HUDEP-2 (cell line): ENCODE data around the gene SAFB.
"Not testable (repeated sequence)": the region's sequence is repeated elsewhere in the genome, so short reads cannot be mapped to it uniquely, and the experiment has no call there.

Source experiments
- DNase-seq, 76 experiments: peaks; one replicate each; lab custom pipeline; 2025; ENCODE audit not compliant: unreplicated experiment in 76 of 76; lab: John Stamatoyannopoulos, UW

The SAFB gene

DNA sequence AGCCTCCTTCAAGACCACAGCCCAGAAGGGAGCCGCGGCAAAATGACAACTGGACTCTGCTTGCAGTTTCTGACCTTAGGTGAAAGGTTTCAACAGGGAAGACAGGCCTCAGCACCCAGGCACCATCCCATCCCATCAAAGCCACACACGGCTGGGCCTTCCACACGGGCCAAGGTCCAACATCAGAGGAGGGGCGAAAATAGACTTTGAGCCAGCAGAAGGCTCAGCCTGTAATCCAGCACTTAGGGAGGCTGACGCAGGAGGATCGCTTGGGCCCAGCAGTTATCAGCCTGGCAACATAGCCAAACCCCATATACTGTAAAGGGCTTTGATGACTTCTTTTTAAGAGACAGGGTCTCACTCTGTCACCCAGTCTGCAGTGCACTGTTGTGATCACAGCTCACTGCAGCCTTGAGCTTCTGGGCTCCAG lies 28.3 kb upstream of the SAFB start:
- no peak for DNase-seq

DNA sequence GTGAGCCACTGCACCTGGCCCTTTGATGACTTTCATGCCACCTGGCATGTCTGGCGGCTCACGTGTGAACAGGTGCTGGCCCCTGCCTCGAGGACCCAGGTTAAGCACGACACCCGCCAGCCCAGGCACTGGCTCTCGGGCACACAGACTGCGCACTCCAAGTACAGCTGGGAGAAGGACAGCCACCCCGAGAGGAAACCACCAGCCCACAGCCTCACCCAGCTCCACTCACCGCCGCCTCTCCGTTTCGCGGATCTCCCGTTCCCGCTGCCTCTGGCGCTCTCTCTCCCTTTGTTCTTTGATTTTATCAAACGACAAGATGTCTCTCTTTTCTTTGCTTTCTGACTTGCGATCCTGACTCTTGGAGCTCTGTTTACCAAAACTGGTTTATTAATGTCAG lies 27.8 kb upstream of the SAFB start:
- no peak for DNase-seq

DNA sequence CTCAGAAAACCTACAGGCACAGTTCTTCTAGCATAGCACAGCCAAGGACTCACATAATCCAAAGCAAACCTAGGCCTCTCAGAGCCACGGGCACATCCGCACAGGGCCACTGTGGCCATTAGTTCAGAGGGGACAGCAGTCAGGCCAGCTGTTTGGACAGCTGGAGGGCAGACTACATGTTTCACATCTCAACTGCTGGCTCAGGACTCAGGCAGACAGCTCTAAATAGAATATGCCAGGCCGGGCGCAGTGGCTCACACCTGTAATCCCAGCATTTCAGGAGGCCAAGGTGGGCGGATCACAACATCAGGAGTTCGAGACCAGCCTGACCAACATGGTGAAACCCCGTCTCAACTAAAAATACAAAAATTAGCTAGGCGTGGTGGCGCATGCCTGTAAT lies 27.1 kb upstream of the SAFB start:
- DNase-seq = no peak

DNA sequence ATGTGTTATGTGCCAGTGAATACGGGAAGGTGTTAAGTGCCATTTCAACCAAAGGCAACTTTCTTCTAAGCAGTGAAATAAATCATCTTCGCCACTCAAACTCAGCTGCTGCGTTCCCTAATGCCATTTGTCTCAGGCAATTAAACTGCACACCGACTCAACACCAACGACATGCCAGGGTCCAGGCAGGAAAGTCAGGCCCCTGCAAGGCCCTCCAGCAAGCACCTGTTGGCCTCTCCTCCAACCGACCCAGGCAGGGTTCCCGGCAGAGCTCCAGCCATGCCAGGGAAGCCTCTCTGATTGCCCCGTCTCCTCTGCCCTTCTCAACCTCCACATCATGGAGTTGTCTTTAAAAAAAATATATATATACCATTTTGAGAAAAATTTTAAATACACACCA lies 22.1 kb upstream of the SAFB start:
- no peak for DNase-seq

DNA sequence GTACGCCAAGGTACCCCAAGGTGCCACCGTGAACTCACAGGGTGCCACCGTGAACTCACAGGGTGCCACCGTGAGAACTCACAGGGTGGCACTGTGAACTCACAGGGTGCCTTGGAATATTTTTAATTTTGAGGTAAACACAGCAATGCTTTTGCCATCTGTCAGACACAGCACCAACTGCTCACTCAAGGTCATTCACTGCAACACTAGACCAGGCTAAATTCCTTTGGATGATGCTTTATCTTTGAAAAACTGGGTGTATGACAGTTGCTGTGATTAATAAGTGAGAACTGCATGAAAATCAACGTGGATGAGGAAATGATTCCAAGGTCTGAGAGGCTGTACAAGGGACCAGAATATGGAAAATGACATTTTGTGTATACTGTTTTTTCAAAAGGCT lies 19.3 kb upstream of the SAFB start:
- DNase-seq = no peak

DNA sequence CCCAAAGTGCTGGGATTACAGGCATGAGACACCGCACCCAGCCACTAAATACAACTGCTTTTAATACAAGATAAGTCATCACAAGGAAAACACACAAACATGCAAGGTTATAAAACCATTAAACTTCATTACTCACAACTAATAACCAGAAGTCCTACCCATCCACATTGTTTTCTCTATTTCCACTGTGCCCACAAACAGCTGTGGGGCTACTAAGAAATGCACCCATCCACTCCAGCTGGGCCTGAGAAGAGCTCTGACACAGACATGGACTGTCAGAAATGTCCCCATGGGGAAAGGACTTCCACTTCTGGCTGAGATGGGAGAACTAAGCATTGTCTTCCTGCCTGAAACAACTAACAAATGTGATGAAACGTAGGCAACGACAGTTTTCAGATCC lies 17.5 kb upstream of the SAFB start:
- no peak for DNase-seq

DNA sequence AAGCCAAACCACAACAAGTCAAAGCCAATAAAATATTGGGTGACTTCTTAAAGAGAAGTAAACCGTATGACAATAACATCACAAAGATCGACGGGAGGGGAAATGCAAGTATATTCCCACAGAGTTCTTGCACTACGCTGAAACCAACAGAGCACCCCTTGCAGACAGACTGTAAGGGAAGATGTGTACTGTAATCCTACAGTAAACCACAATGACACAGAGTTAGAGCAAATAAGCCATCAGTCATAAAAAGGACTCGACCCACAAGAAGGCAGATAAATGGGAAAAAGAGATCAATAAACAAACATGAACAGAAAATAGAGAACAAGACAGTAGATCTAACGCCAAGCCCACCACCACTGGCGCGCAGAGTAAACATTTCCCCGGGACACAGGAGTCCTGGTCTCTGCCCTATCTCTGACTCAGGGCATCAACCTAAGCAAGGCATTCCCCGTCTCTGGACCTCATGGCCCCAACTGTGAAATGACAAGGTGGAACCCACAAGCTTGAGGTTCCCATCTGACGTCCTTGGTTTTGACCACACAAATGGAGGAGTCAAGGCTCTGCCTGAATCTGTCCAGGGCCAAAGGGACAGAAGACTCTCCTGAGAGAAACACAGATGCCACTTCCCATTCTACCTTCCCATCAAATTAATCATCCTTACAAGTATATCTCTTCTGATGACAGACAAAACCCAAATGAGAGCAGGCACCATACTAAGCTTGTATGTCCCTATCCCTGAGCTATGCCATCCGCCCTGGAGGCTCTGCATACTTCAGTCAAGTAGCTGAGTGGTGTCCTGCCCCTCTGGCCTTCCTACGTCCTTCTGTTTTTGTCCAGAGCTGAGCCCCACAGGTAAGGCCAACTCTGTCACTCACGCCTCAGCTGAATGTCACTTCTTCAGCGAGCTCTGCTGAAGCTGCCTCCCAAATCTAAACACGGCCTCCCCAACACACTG lies 15.3 kb upstream of the SAFB start:
- DNase-seq = no peak

DNA sequence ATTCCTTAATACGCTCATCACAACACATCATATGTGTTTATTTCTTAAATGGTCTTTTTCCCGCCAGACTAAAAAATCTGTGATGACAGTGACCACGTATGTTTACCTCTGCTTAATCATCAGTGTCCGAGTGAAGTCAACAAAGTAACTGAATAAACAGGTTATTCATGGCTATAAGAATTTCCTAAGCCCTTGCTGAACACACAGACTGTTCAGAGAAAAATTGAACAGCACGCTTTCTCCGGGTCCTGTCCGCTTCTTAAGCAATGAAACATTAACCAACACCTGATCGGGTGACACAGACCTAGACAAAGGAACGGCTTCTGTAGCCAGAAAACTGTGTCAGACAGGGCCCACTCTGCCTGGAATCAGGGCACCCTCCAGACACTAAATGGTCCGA lies 14.6 kb upstream of the SAFB start:
- no peak for DNase-seq

DNA sequence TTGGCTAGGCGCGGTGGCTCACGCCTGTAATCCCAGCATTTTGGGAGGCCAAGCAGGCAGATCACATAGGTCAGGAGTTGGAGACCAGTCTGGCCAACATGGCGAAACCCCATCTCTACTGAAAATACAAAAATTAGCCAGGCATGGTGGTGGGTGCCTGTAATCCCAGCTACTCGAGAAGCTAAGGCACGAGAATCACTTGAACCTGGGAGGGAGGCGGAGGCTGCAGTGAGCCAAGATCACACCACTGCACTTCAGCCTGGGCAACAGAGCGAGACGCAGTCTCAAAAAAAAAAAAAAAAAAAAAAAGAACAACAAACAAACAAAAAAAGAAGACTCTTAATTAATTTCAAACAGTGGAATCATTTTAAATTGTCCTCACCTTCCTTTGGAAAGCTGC lies 14.1 kb upstream of the SAFB start:
- not testable (repeated sequence) for DNase-seq

DNA sequence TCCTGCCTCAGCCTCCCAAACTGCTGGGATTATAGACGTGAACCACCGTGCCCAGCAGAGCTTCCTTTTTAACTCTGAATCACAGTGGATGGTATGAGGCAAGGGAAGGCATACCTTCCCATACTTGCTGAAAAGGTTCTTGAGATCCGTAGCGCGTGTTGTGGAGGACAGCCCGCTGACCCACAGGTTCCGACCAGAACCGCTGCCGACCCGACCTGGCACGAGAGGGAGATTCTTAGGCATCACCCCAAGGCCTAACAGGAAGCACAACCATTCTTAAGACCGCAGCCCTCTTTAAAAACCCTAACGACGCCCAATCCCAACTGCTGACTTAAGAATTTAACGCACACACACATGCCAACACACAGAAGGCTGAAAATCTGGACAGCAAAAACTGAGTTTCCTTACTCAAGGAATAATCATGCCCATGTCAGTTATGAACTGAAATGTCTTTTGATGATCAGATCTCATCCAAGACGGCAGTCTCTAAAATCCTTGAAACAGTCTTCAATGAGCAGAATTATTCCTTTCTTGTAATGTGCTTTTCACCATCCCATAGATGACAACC lies 12.9 kb upstream of the SAFB start:
- DNase-seq = no peak

DNA sequence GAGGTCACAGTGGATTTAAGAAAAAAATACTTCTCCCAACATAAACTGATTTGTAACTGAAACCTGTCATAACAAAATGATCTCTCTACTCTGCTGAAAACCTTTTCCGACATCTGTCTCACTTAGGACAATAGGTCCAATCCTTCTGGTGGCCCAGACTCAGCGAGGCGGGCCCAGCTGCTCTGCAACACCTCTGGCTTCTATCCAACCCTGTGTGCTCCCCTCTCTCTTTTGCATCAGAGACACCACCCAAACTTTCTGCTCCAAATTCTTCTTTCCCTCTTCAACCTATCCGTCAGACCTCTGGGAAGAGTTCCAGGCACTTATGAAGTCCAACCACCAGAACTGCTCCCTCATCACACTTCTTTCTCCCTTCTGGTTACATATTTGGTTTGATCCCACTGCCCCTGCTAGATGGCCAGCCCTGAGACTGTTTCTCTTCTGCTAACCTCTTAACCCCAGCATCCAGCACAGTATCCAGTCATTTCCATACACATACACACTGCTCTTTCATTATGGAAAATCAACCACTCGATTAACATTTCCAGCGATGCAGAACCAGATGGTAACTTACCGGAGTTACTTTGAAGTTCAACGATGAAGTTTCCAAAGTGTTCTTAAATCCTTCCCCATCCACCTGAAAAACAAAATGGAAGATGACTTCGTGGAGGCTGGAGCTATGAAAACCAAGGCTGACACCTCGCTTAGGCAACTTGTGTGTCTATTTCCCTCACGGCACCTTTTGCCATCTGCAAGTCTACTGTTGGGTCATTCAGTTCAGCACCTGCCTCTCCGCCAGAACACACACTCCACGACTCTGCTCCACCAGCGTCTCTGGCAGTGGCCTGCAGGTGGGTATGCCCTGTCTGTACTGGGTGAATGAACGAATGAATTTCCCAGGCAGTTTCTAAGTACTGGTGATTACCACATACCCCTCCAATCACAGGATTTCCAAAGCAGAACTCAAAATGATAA lies 9.7 kb upstream of the SAFB start:
- DNase-seq = no peak

DNA sequence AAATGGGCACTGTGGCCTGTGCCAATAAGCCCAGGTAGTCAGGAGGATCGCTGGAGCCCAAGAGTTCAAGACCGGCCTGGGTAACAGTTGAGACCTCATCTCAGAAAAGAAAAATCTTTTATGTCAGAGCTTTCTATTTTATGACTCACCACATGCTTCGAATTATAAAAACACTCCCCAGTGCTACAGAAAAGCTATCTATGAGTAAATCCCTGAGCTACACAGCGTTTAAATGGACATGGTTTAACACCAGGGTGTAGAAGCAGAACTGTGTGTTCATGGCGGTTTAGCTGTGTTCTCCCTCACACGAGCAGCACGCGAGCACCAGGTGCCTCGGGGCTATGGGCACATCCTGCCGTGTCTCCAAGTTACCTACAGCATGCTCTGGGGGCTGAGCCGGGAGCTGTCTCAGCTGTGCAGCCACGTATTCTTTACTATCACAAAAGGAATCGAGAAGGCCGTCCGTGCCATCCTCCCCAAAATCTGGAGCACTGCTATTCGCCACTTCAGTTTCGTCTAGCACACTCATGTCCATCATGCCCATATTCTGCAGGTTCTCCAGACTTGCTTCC lies 7.0 kb upstream of the SAFB start:
- DNase-seq = no peak

DNA sequence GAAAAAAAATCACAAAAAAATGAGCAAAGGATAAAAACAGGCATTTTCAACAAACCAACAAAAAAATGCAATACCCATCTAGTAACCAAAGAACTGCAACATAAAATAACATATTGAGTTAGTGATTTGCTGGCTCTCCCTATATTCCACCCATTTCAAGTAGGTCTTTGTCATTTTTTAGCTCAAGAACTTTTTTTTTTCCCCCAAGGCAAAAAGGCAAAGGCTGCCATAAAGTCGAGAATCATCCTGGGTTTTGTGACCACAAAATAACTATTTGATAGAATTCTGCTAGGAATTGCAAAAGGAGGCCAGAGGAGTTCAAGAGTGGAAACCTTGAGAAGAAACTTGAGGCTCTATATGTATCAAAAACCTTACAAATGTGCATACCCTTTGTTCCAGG lies 5.8 kb upstream of the SAFB start:
- DNase-seq = no peak

DNA sequence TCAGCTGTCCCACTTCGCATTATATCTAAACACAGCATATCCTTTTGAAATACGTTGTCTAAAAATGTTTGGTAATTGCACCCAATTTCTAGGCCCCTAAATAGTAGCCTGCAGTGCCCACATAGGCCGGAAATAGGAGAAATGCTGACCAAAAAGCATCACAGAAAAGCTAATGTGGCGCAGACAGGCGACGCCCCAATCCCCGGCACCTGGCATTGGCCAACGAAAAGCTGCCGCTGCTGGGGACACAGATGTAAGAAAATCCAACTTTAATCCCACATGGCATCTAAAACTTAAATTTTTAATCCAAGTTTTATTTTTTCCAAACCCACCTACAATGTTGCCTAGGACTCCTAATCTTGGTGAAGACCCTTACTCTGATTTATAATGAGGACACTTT lies 4.3 kb upstream of the SAFB start:
- no peak for DNase-seq

DNA sequence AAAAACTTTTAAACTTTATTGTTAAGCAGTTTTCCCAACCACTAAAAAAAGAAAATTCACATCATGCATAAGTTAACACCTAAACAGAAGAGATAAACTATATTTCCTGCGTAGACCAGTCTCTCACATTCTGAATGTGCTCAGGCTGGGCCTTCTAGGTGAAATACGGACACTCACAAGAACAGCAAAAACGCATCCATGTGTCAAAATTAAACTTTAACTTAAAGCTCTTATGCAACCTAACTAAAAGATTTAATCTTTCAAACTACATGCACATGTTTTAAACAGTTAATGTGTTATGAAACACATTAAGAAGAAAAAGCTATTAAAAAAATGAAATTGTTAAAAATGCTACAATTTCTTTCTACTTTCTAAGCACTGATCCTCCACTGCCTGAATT lies 2.9 kb upstream of the SAFB start:
- DNase-seq = no peak

DNA sequence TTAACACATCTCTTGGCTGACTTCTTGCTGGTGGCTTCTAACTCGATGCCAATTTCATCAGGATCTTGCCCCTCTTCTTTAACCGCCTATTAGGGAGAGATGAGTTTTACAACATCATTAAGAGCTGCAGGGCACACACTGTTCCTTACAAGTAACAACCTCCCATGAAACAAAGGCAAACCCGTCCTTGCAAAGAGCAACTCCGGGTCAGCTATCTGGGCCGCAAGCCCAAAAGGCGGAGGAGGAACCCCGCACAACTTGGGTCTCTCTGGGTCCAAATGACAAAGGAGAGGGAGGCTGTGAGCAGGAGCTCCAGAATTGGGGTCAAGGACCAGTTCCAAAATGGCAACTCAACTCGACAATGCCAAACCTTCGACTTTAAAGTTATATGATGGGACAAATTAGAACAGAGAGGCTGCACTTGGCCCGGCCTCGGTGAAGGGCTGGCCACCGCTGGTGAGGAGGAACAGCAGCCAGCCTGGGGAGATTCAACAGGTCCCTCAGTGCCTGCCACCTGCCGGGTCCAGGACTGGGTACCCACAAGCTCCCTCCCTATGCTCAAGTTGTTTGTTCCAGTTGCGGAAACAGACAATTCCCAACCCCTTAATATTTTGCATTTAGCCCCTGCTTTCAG lies 1.5 kb upstream of the SAFB start:
- peak in 3 of 76 experiments; percentile 18 to 34 (median 22) for DNase-seq

DNA sequence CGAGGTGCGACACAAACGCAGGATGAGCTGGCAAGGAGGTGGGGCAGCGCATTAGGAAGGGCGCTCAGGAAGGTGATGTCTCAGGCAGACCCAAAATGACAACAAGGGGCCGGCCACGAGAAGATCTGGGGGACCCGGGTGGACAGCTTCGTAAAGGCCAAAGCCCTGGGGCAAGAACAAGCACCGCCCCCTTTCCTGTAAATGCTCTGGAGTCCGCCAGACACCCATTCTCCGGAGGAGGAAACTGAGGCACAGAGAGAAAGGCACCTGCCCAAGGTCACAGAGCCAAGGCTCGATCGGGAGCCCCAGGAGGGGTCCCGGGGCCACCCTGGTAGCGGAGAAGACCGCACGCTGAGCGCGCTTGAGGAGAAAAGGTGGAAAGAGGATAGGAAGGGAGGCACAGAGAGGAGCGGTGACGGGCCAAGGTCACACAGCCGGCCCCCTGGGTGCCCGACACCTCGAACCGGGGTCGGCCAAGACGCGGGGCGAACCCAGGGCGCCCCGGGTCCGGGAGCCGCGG lies 878 bp upstream of the SAFB start:
- peak in 6 of 76 experiments; percentile 14 to 57 (median 24) for DNase-seq

DNA sequence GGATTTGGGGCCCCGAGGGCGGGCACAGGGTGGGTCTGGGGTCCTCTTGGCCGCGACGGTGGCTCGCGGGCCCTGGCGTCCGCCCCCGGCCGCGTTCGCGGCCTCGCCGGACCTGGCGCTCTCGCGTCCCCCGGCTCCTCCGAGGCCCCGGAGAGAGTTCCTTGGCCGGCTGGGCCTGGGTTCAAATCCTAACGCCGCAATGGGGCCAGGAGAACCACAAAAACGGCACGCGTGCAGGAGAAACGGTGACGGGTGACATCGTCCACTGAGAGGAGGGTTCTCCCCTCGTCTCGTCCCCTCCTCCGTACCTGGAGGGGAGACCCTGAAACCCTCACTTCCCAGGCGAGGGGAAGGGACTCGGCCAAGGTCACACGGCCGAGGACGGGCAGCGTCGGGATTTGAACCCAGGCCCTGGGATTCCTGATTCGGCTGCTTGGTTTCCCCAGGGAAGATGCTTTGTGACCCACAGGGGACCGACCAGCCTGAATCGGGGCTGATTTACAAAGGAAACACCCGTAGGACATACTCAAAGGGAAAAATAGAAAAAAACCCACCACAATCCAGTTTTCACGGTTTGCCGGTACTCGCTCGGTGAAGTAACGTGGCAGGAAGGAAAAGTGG lies 624 bp downstream of the SAFB start:
- peak in 5 of 76 experiments; percentile 22 to 67 (median 52) for DNase-seq

DNA sequence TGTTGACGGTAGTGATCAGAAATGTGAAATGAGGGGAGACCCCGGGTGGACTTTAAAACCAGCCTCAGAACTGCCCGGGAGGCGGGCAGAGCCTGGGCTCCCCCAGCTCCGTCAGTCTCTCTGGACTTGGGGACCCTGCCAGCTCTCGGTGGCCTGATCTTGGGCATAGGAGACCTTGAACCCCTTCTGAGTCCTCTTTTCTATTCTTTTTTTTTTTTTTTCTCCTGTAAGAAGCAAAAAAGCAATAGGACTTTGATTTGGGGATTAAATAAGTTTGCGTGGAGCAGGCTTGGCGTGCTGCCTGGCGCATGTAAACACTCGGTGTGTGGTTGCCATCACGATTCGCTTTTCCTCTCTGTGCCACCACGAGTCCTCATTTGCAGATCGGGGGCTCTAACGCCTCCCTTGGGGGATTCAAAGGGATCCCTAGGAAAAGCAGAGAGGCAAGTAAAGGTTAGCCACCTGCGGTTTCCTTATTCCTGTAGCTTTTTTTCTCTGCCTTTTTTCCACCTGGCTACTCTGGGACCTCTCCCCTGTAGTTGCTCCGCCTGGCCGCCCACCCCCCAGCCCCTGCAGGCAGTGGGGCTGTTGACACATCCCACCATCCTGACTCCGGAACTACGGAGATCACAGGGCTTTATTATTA lies 1.3 kb downstream of the SAFB start:
- peak in 28 of 76 experiments; percentile 4 to 40 (median 26) for DNase-seq
